Ammon's horn (tissue), 1 donor: Measurements from ENCODE around the gene TMEM129.
"Not testable (repeated sequence)": the region's sequence is repeated elsewhere in the genome, so short reads cannot be mapped to it uniquely, and the experiment has no call there.

Source experiments
- DNase-seq: peaks from one replicate; pipeline ENCODE4 v3.0.0-alpha.2; 2016; ENCODE audit warnings: low spot score

Gene TMEM129

DNA sequence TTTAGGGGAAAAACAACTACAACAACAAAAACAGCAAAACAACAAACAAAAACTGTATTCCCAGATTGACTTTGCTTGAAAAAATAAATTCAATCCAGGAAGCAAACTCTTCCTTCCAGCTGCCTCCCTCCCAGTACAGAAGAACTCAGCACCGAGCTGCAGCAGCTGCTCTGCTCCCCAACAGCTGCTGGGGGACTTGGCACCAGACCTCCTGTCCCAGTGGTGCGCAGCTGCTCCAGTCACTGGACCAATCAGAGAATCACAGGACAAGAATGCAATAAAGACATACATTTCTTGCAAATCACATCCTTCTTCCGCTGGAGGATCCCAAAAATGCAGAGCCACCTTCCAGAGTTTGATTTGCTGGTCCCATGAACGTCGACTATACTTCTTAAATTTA is 25.2 kb downstream of the TMEM129 start:
- no peak for DNase-seq

DNA sequence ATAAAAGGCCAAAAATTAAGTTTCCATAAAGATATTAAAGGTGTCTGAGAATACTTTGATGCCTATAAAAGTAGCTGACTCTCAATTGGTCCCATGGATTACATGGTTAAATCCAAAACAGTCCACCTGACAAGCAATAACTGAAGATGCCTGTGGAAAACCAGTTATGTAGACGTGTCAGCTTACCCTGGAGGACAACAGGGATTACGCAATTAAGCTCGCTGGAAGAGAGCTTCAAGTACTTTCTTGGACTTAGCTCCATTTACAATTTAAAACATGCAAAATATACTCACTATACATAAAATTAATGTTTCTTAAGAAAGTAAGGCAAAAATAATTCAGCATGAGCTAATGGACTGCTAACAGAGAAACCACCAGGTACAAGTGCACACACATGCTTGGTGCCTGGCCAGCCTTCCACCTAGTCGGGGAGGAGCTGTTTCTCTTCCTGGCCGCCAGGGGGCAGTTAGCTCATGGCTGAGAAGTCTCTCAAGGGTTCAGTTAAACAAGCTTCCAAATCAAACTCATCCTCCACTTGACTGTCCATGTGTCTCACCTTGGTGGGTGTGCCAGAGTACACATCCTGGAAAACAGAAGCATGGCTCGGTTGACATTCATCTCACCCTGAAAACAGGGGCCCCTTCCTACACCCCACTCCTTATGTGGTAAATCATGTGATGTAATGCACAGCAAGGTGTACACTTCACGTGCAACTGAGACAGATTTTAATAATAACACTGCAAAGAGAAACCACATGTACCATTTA is 27.8 kb downstream of the TMEM129 start:
- peak; percentile 84 for DNase-seq

DNA sequence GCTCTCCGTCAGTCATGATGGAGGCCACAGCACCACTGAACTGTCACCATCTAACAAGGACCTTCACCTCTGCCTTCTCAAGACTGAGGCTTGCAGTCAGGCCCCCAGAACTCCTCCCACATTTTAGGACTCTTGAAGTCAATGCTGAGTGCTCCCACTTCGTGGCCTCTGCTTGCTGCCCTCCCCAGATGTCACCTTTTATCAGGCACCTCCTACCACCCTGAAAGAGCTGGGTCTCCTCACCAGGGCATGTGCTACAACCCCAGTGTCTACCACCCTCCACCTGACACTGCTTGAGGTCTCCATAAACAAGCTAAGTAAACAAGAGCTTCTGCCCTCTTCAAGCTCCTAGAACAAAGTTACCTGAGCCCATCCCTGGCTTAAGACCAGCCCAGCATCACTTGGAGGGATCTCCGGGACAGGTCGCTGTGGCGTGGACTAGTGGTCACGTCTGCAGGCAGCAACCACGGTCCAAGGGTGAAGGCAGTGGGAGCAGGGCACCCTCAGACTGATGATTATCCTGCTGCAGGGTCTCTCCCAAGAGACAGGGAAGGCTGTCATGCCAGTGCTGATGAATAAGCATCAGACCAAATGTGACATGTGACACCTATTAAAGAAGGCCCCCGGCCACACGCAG is 29.3 kb downstream of the TMEM129 start:
- DNase-seq, result no peak

DNA sequence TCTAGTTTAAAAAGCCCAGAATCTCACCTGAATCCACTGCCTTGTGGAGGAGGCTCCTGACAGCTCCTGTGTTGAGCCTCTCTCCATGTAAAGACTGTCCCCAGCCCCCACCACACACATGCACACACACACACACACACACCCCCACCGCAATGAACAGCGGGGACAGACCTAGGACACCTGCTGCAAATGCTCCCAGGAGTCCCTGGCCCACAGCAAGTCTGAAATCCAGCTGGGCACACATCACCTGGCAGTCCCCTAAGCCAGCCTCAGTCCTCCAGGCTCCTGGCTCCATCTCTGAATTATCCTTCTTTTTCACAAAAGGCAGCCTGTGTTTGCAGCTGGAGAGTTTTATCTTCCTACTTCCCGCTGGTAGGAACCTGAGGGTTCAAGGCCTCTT is 30.4 kb downstream of the TMEM129 start:
- no peak for DNase-seq

DNA sequence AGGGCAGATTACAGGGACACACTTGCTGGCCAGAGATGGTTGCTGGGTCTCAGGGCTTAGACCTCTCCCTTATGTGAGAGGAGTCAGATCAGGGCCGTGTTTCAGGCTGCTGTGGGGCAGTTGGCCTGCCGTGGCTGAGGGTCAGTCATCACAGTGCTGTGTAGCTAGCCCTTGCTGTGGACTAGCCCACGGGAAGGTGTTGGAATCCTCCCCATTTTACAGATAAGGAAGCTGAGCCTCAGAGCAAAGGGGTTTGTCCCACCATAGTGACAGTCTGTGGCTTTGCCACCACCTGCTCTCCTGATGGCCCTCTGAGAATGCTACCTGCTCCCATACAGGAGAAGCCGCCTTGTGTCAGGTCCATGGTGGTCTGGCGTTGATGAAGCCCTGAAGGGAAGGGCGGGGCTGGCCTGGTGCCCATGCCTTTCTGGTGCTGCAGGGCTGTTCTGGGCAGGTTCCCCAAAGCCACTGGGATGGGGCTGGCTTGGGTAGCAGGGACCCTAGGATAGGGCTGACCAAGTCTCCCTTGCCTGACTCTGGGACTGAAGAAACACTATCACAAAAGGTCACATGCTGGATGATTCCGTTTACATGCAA is 34.6 kb downstream of the TMEM129 start:
- no peak for DNase-seq

DNA sequence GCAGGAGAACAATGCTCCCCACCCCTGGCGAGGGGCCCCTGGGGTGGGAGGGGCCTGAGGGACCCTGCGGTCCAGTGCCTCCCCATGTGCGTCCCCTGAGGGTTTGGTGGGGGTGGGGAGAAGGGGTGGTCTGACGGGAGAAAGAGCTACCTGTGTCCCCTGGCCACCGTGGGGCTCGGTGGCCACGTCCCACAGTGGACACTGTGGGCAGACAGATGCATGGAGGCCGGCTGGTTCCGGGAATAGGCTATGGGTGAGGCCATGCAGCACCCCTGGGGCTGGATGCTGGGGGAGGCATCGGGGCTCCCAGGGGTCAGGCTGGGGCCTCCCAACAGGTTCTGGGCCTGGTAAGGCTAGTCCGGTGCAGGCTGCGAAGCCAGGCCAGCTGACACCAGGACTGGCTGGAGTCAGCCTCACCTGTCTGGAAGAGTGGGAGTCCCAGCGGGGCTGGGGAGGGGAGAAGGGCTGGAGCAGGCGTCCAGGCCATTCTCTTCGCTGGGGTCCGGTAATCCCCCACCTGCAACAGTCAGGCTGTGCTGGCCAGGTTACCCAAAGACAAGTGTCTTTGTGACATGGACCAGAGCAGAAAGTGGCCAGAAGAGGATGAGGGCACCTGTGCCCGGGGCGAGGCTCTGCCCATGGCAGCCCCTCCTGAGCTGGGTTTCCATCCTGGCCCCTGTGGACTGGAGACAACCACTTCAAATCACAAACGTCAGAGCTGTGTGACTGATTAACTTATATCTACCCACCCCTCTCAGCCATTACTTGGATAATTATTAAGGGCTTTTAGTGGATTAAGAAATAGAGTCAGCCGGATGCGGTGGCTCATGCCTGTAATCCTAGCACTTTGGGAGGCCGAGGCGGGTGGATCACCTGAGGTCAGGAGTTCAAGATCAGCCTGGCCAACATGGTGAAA is 35.6 kb downstream of the TMEM129 start:
- no peak for DNase-seq

DNA sequence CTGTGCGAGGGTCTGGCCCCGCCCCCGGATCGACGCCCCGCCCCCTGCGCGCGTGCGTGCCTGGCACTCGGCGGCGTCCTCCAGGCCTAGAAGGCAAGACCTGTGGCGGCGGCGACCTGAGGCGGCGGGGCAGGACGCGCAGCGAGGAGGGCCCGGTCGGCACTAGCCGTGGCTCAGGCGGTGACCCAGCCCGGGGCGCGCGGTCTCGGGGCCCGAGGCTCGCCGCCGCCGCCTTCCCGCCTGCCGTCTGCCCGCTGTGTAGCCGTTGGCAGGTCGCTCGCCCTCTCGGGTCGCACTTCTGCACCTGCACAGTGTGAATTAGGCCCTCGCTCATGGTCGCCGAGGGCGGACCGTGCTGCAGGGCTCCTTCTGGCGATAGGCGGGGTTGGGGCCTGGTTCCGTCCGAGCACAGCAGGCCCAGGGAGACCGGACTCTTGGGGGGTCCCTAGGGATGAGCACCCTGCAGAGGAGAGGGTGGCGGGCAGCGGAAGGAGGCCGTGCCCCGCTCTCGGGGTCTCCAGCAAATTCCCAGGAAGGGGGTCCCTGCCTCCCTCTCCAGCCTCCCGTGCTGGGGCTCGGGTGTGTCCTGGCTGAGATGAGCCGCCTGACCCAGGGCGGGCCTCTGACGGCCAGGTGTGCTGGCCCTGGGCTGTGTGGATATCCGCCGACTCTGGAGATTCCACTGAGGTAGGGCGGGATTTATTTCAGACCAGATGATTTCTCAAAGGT is 36.5 kb downstream of the TMEM129 start:
- DNase-seq, result no peak

DNA sequence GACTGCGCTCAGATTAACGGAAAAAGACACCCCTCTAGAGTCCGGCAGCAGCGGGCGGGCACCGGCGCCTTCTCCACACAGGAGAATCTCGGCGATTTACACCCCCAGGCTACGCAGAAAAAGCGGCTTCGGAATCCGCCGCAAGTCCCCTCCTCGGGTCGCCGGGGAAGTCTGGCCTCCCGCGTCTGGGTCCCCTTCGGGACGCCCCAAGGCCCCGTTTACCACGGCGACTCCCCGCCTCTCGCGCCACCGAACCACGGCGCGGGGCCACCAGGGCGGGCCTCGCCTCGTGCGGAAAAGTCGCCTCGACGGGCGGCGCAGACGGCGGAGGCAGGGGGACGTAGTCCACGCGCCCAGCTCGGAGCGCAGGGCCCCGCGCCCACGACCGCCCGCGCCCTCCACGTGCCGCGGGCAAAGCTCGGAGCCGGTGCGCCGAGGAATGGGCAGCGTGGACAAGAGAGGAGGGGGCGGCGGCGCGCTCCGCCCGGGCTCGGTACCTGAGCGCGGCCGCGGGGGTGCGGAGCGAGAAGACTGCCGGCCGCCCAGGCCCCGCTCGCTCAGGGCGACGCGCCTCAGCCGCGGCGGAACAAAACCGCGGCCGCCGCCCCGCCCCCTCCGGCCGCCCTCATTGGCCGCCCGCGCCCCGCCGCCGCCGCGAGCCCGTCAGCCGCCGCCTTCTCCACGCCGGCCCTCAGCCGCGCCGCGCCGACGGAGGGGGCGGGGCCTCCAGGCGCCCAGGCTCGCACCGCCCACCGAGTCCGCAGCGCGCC is 37.2 kb downstream of the TMEM129 start, which contains the start of gene FAM53A:
Gene FAM53A, minus strand, starts transcription at position 578 of the 770 bp plus-strand sequence. CDS start 15,572 bp downstream, outside the sequence.
- peak; percentile 93 for DNase-seq

DNA sequence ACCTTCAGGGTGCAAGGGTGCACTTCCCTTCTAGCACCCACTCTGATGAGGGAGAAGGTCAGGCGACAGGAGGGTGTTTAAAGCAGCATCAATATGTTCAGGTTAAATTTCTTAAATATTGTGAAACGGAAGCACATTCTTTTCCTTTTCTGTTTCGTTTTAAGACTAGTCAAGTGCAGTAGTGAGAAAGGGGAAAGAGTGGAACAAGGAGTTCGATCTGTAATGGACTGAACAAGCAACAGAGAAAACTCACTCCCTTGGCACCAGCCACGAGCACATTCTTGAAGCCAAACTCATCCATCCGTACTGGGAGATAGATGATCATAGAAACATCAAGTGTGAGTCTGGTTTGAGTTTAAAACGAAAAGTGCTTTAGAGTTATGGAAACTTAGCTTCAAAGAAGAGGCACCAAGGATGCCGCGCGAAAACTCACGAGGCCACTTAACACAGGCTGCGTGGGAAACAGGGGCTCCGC is 37.8 kb downstream of the TMEM129 start:
- DNase-seq, result no peak

DNA sequence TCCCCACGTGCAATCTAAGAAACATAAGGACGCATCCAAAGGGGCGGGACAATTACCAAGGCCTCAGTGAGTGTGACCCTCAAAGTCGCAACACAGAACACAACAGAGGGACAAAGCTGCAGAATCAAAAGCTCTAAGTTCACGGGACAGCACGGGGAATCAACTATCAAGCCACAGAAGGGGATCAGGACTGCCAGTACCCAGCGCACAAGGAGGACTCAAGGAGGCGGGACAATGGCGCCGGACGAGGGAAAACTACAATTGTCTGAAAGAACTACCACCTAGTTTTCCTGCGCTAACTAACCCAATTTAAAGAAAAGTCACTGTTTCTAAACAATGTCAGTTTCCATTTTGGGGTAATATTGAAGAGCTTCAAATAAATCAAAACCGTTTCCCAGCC is 38.3 kb downstream of the TMEM129 start:
- no peak for DNase-seq

DNA sequence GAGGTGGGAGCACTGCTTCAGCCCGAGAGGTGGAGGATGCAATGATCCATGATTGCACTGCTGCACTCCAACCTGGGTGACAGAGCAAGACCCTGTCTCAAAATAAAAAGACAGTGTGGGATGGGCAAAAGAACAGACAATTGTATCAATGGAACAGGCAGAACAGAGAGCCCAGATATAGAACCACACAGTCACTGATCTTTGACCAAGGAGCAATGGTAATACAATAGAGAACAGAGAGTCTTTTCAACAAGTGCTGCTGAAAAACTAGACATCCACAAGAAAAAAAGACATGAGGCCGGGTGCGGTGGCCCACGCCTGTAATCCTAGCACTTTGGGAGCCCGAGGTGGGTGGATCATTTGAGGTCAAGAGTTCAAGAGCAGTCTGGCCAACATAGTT is 42.9 kb downstream of the TMEM129 start:
- DNase-seq, result no peak

DNA sequence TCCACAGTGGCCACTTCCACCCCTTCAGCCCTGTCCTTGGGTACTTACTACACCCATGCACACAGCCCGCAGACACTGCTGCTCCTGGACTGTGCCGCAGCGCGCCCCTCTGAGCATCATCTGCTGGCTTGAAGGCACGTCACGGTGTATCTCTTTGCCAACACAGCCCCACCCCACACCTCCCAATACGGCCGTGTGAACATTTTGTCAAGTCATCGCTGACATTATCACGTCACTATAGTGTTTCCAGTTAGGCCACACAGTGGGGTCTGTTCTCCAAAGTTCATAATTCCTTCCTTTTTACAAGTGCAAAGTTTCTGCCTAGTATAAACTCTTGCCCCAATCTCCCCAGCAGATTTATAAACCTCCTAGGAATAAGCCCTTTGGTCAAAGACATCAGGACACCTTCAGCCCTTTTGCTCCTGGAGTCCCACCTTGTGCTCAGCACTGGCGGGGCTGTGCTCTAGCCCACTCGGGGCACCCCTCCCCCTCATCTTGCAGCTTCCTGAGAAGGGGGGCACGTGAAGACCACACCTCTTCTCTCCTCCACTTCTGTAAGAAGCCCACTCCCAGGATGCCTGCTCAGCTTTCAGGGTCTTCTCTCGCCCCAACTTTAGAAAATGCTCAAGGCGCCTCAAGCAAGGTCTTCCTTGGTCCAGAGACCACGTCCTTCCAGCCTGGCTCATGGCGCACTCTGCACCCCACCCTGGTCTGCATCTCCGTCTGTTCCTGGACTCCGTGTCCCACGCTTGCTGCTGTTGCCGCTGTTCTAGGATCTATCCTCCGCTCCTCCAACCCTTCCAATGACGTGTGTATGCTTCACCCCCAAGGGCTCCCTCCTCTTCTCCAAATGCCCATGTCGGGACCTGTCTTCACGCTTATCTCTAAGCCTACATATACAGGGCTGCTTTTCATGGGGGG is 44.3 kb downstream of the TMEM129 start:
- DNase-seq, result no peak

DNA sequence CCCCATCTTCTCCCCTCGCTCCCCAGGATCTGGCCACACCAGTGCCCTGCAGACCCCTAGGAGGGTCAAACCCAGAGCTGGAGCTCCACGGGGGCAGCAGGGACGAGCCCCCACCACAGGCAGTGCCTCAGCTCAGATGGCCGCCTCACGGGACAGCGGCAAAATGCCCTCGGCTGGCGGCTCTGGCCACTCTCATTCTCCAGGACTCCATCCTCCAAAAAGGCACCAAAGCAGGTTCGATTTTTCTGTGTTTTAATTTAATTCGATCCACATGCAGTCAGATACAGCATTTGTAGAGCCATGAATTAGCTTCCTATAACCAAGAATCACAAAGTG is 45.4 kb downstream of the TMEM129 start:
- DNase-seq, result no peak

DNA sequence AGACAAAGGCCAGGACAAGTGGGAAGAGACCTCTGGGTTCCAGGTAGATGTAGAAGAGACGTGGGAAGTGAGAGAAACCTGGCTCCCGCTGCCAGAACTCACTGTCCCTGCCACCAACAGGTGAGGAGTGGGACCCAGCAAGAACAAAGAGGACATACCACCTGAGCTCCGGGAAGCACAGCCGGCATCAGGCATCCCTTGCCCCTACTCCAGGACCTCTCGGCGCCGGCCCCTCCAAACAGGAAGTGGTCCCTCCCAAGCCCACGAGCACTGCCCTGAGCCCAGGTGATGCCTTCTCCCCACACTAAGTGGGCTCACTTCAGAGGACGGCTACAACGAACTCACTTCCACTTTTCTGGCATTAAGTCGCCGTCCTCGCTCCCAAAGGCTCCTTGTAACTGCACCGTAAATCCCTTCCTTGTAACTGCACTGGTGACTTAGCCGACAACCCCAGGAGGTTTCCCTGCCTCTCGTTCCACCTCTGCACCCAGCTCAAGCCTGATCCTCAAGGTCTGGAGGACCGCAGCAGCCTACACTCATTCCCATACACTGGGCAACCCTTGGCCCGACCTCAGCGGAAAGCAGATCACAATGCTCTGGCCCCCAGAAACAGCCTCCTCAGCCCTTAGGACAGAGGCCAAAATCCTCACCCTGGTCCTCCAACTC is 45.9 kb downstream of the TMEM129 start:
- no peak for DNase-seq

DNA sequence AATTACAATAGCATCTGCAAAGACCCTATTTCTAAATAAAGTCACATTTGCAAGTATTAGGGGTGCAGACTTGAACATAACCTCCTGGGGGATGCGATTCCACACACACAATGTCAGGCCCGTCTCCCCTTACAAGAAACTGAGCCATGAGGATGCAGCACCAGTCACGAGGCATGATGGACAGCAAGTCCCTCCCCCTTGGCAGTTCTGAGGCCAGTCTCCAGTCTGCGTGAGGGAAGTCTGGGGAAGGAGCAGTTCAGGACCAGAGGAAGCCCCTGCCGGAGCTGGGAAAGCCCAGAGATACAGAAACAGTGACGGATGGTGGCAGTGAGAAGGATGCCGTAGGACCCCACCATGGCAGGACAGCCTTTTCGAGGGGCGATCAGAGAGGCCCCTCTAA is 46.4 kb downstream of the TMEM129 start:
- peak; percentile 65 for DNase-seq

DNA sequence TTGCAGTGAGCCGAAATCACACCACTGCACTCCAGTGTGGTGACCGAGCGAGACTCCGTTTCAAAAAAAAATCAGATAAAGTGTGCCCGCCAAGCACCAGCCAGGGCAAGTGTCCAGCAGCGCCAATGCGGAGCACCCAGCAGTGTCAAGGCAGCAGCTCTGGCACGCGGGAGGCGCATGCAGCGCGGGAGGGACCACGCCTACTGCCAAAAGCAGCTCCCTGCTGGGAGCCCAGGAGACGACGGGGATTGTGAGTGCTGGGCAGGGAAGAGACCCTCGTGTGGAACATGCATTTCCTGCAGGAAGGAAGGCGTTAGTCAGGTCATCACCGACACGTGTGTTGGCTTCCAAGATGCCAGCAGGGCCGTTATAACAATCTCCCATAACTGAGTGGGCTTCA is 47.5 kb downstream of the TMEM129 start:
- DNase-seq, result no peak

DNA sequence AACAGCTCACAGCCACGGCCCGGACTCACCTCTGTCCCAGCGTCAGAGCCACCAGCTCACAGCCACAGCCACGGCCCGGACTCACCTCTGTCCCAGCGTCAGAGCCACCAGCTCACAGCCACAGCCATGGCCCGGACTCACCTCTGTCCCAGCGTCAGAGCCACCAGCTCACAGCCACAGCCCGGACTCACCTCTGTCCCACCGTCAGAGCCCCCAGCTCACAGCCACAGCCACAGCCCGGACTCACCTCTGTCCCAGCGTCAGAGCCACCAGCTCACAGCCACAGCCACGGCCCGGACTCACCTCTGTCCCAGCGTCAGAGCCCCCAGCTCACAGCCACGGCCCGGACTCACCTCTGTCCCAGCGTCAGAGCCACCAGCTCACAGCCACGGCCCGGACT is 50.1 kb downstream of the TMEM129 start:
- DNase-seq, result not testable (repeated sequence)

DNA sequence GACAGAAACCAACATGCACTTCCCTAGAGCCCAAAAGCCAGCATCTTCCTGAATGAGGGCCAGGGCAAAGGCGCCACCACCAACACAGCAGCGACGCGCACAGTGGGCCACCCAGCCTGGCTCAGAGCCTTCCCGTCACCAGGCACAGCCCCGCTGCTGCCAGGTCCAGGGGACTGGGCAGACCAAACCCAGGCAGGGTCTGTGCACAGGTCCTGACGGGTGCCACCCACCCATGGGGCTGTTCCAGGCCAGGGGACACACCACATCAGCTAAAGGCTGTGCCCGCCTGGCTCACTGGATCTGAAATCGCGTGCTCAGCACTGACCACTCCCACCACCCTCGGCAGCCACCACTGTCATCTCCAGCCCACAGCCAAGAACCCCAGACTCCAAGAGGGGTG is 50.8 kb downstream of the TMEM129 start:
- DNase-seq, result no peak

DNA sequence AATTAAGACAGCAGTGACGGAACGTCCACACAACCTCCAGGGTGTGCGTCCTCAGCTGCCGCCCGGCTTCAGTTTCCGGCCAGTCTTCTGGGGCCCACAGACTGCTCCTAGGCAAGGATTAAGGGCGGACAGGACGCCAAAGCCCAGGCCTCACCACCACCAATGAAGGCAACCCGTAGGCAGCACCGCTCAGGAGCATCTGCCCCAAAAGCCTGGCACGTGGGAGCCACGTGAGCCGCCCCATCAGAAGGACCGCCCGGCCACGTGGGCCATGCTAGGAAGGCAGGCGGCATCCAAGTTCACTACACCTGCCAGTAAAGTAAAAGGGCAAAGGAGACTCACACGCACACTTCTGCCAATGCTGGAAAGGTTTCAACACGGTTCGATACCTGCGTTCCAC is 51.3 kb downstream of the TMEM129 start:
- DNase-seq, result no peak
